Bronchial epithelial cell (primary cell): ENCODE results near the gene TRABD2A. TPM values are rescaled to one million over a fixed set of nuclear protein-coding genes. Genes with fewer than 3 reads are reported as not detected.

Source experiments
- DNase-seq: peaks from one replicate; pipeline ENCODE4 v3.0.0-alpha.2; 2010; ENCODE audit warnings: low read depth
- FAIRE-seq: peaks from 2 replicates; lab custom pipeline; 2011; peaks lifted over from hg19 to GRCh38; lab: Jason Lieb, UNC
- H3K27me3 ChIP-seq: 2 replicates; pipeline ENCODE4 v1.5.1; 2011; ENCODE audit warnings: low read length; ENCODE audit not compliant: control insufficient read depth, insufficient read depth
- H3K36me3 ChIP-seq: 2 replicates; pipeline ENCODE4 v1.5.1; 2011; ENCODE audit warnings: low read length; ENCODE audit not compliant: control insufficient read depth, insufficient read depth
- H3K4me3 ChIP-seq: 2 replicates; pipeline ENCODE4 v1.5.1; 2011; ENCODE audit warnings: mild to moderate bottlenecking, low read depth, low read length, control low read depth
- CTCF ChIP-seq: IDR thresholded peaks from 2 replicates; pipeline ENCODE4 v1.5.1; 2011; ENCODE audit warnings: mild to moderate bottlenecking, moderate library complexity, low read length, control low read depth, inconsistent platforms; ENCODE audit not compliant: insufficient read depth, severe bottlenecking
- total RNA-seq: library from RNA; depleted of rRNA; stranded (reverse); fragments of >200 nt; gene quantifications from 2 replicates; pipeline ENCODE4 v1.2.1, GENCODE V29; 2014

TRABD2A gene
- total RNA-seq, 1 donor from 2014 or later, result 1.3 TPM

DNA sequence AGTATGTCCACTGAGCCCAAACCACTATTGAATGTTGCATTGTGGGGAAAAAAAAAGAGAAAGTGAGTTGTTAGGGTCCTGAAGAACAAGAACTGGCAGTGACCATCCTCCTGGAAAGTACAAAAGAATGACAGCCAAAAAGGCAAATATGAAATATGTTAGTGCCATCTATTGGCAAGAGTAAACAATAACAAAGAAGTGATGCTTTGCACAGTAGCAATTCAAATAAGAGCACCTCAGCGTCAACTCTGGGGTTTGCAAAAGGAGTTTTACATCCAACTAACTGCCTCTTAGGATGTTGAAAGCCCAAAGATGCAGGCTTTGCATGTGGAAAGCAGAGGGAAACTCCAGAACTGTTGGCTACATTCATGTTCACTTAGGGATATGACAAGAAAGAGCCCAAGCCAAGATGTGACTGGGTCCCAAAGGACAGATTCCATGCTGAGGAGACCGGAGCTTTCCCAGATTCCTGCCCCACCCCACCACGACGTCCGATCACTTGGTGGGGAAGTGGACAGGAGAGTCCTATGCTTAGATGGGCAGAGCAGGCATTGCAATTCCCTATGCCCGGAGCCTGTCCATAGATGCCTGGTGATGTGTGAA, 15.6 kb downstream of the TRABD2A start:
- DNase-seq (peak; percentile 44), FAIRE-seq (peak; percentile 18)
- no peaks in the 10 kb centered on the region for H3K36me3 ChIP-seq
- no peaks in the 10 kb centered on the region for H3K27me3 ChIP-seq
- TF ChIP-seq CTCF, result peak; percentile 32
- H3K4me3 ChIP-seq, result no peak overlapping the region

- DNase-seq (no peak), FAIRE-seq (no peak)
These were observed 18.9 kb downstream of the TRABD2A start for GRCh38 chr2:84862006-84862405.

DNA sequence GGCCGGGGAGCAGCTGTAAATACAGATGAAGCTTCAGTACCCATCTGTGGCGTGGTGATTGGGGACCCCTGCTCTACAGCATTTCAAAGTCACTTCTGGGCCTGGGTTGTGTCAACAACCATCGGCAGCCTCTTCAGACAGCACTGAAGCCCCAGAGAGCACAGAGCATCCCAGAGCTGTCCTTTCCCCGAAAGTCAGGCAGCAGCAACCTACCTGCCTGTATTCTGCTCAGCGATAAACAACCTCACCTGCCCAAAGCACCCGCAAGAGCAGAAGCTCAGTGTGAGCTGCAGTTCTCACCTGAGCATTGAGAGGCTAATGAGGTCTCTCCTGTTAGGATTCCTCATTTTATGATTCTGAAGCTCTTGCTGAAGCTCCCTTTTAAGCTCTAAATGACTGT, 19.3 kb downstream of the TRABD2A start:
- FAIRE-seq (no peak), DNase-seq (no peak)
- Histone ChIP-seq H3K4me3 (no peak overlapping the region), H3K27me3 (no peaks in the 10 kb centered on the region), H3K36me3 (no peaks in the 10 kb centered on the region)
- no peak for TF ChIP-seq CTCF

More at GRCh38 chr2:84862006-84862405, 18.9 kb downstream of the TRABD2A start:
- H3K36me3 ChIP-seq, result no peaks in the 10 kb centered on the region
- no peaks in the 10 kb centered on the region for H3K27me3 ChIP-seq
- no peak for TF ChIP-seq CTCF
- no peak overlapping the region for H3K4me3 ChIP-seq

GRCh38 chr2:84858937-84859336, 21.9 kb downstream of the TRABD2A start:
- H3K27me3 ChIP-seq, result peaks cover 2% of the 10 kb centered on the region
- FAIRE-seq (no peak), DNase-seq (no peak)
- no peak for TF ChIP-seq CTCF
- no peaks in the 10 kb centered on the region for H3K36me3 ChIP-seq
- H3K4me3 ChIP-seq, result no peak overlapping the region

DNA sequence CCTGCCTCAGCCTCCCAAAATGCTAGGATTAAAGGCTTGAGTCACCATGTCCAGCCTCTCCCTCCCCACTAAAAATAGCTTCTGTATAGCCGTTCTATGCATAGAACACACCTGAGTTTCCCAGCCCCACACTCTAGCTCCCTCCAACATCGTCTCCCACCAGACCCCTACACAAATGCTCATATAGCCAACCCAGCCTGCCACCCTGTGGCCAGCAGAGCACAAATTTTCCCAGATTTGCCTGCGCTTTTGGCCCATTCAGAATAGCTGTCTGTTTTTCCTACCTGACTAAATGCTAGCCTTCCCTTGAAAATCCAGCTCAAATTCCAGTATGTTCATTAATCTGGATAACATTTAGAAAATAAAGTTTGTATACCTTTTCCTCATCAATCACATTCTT, 22.8 kb downstream of the TRABD2A start:
- no peak for DNase-seq
- no peak for FAIRE-seq
- no peak for TF ChIP-seq CTCF

DNA sequence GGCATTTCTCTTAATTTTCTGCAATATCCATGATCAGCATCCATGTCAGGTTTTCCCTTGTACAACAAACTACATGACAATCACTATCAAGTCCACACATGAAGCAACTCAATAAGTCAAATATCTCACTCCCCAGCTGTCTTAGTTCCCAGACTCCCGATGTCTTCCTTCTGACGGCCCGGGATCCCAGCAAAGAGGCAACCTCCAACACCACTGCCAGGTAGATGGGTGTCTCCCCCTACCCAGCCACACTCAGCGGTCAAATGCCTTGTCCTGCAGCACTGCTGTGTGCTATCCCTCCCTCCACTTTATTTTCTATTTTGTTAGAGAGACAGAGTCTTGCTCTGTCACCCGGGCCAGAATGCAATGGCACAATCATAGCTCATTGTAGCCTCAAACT, 23.3 kb downstream of the TRABD2A start:
- DNase-seq (no peak), FAIRE-seq (no peak)
- no peak overlapping the region for H3K4me3 ChIP-seq
- H3K27me3 ChIP-seq, result peaks cover 2% of the 10 kb centered on the region
- TF ChIP-seq CTCF, result no peak
- H3K36me3 ChIP-seq, result no peaks in the 10 kb centered on the region

More for the DNA sequence above, 22.8 kb downstream of the TRABD2A start:
- Histone ChIP-seq H3K27me3 (peaks cover 2% of the 10 kb centered on the region), H3K36me3 (no peaks in the 10 kb centered on the region), H3K4me3 (no peak overlapping the region)
